ENCODE data around the gene IGLL1. TPM values are rescaled to one million over a fixed set of nuclear protein-coding genes. Genes with fewer than 3 reads are reported as not detected.

IGLL1 gene
- polyA plus RNA-seq, 1 donor (not counting 4 experiments of a cell fraction or from before 2014, with no cell fraction given), result not detected

GRCh38 chr22:23534851-23535717, 45.0 kb downstream of the IGLL1 start:
- Histone ChIP-seq H3K9me3 (ENCODE audit: control insufficient read depth, low read depth, low read length) (no peaks in the 10 kb centered on the region), H3K9ac (ENCODE audit: control insufficient read depth, extremely low read depth, insufficient read depth, low read length) (no peak overlapping the region), H3K79me2 (ENCODE audit: control insufficient read depth, insufficient read depth, low read length) (no peaks in the 10 kb centered on the region), H3K4me1 (ENCODE audit: control insufficient read depth, extremely low read depth, insufficient read depth, low read length) (no peaks in the 10 kb centered on the region), H2AFZ (ENCODE audit: control insufficient read depth, low read length) (no peak overlapping the region), H4K20me1 (ENCODE audit: control insufficient read depth, extremely low read depth, insufficient read depth, low read length) (no peaks in the 10 kb centered on the region), H3K27me3 (ENCODE audit: control insufficient read depth, extremely low read depth, insufficient read depth, low read length) (peaks cover 3% of the 10 kb centered on the region), H3K4me3 (ENCODE audit: control insufficient read depth in 2 of 3, extremely low read depth in 1 of 3, insufficient read depth in 2 of 3, low read depth in 1 of 3, low read length in 3 of 3) (no peak overlapping the region), H3K36me3 (ENCODE audit: control insufficient read depth in 2 of 2, extremely low read depth in 1 of 2, insufficient read depth in 2 of 2, low read length in 2 of 2) (no peaks in the 10 kb centered on the region), H3K4me2 (ENCODE audit: control insufficient read depth, extremely low read depth, insufficient read depth, low read depth, low read length) (no peak overlapping the region), H3K27ac (ENCODE audit: control insufficient read depth, insufficient read depth, low read length) (no peak overlapping the region), H3K9me1 (ENCODE audit: control insufficient read depth, extremely low read depth, insufficient read depth, low read length) (no peaks in the 10 kb centered on the region)
- no peak for TF ChIP-seq CTCF (optimal IDR thresholded peaks at IDR 0.05 in 1 of 3, IDR thresholded peaks at IDR 0.05 in 1 of 3, conservative IDR thresholded peaks at IDR 0.05 in 1 of 3; ENCODE audit: extremely low read depth in 1 of 3, insufficient read depth in 2 of 3, low read length in 3 of 3)
- TF ChIP-seq EZH2 (IDR thresholded peaks at IDR 0.05; ENCODE audit: low read length), result no peak
- DNase-seq (ENCODE audit: low read depth, low spot score) (no peak), FAIRE-seq (no peak)
- dilution Hi-C loops (cut with MboI; ENCODE audit: extremely low pct_ligation_motif_present, low sequenced_read_pairs), result no loop called here

- Histone ChIP-seq H3K27me3 (ENCODE audit: control insufficient read depth, extremely low read depth, insufficient read depth, low read length) (peaks cover 3% of the 10 kb centered on the region), H3K9me3 (ENCODE audit: control insufficient read depth, low read depth, low read length) (no peaks in the 10 kb centered on the region), H3K9me1 (ENCODE audit: control insufficient read depth, extremely low read depth, insufficient read depth, low read length) (no peaks in the 10 kb centered on the region), H3K4me2 (ENCODE audit: control insufficient read depth, extremely low read depth, insufficient read depth, low read depth, low read length) (no peak overlapping the region), H3K9ac (ENCODE audit: control insufficient read depth, extremely low read depth, insufficient read depth, low read length) (no peak overlapping the region), H3K4me3 (ENCODE audit: control insufficient read depth in 2 of 3, extremely low read depth in 1 of 3, insufficient read depth in 2 of 3, low read depth in 1 of 3, low read length in 3 of 3) (no peak overlapping the region), H3K4me1 (ENCODE audit: control insufficient read depth, extremely low read depth, insufficient read depth, low read length) (no peaks in the 10 kb centered on the region), H2AFZ (ENCODE audit: control insufficient read depth, low read length) (no peak overlapping the region), H4K20me1 (ENCODE audit: control insufficient read depth, extremely low read depth, insufficient read depth, low read length) (no peaks in the 10 kb centered on the region), H3K79me2 (ENCODE audit: control insufficient read depth, insufficient read depth, low read length) (no peaks in the 10 kb centered on the region), H3K27ac (ENCODE audit: control insufficient read depth, insufficient read depth, low read length) (no peak overlapping the region), H3K36me3 (ENCODE audit: control insufficient read depth in 2 of 2, extremely low read depth in 1 of 2, insufficient read depth in 2 of 2, low read length in 2 of 2) (no peaks in the 10 kb centered on the region)
- FAIRE-seq (no peak), DNase-seq (ENCODE audit: low read depth, low spot score) (no peak)
- no peak for TF ChIP-seq EZH2 (IDR thresholded peaks at IDR 0.05; ENCODE audit: low read length)
- TF ChIP-seq CTCF (optimal IDR thresholded peaks at IDR 0.05 in 1 of 3, IDR thresholded peaks at IDR 0.05 in 1 of 3, conservative IDR thresholded peaks at IDR 0.05 in 1 of 3; ENCODE audit: extremely low read depth in 1 of 3, insufficient read depth in 2 of 3, low read length in 3 of 3), result no peak
- dilution Hi-C loops (cut with MboI; ENCODE audit: extremely low pct_ligation_motif_present, low sequenced_read_pairs), result no loop called here
Measured at GRCh38 chr22:23534201-23534850, 45.8 kb downstream of the IGLL1 start.
